Stimulated activated naive B cell treated with anti-CD40 and anti-IgM and Interleukin-4, amounts not matched to agents 10 μg/mL and 1 μg/mL and 100 μg/mL, for 72 hours (primary cell): ENCODE measurements around the gene ZNF786.
A peak's percentile ranks its signal among the peaks of the same experiment; 100 is the strongest.
"Not testable (repeated sequence)": the region's sequence is repeated elsewhere in the genome, so short reads cannot be mapped to it uniquely, and the experiment has no call there.

Experiments
- ATAC-seq, 2 donors: fragments of 150-1000 bp; cut with Tn5 transposase; replicated peaks; 2 replicates each; pipeline ENCODE4 v1.10.0; 2021; ENCODE audit warnings: moderate library complexity in 1 of 2
- DNase-seq: peaks from one replicate; pipeline ENCODE4 v3.0.0; 2021
- H3K27ac Mint-ChIP-seq: one replicate; pipeline ENCODE4 v1.8.0; 2022; ENCODE audit warnings: mild to moderate bottlenecking, mixed read lengths
- H3K27me3 Mint-ChIP-seq, 2 donors: one replicate each; pipeline ENCODE4 v1.8.0; 2022; ENCODE audit warnings: mixed read lengths in 2 of 2
- H3K36me3 Mint-ChIP-seq, 2 donors: one replicate each; pipeline ENCODE4 v1.8.0; 2022; ENCODE audit warnings: mixed read lengths in 2 of 2, mild to moderate bottlenecking in 1 of 2
- H3K4me1 Mint-ChIP-seq, 2 donors: one replicate each; pipeline ENCODE4 v1.8.0; 2022; ENCODE audit warnings: mixed read lengths in 2 of 2, mild to moderate bottlenecking in 1 of 2
- H3K4me3 Mint-ChIP-seq, 2 donors: one replicate each; pipeline ENCODE4 v1.8.0; 2022; ENCODE audit warnings: mild to moderate bottlenecking in 2 of 2, mixed read lengths in 2 of 2, moderate library complexity in 1 of 2
- H3K9me3 Mint-ChIP-seq, 2 donors: one replicate each; pipeline ENCODE4 v1.8.0; 2022; ENCODE audit warnings: mixed read lengths in 2 of 2, mild to moderate bottlenecking in 1 of 2

The ZNF786 gene

GRCh38 chr7:149031353-149031910 lies 59.1 kb downstream of the ZNF786 start:
- DNase-seq (no peak), ATAC-seq (no peak)
- H3K27me3 Mint-ChIP-seq = no peaks in the 10 kb centered on the region
- peaks cover 0 to 7% of the 10 kb centered on the region in 2 donors for H3K36me3 Mint-ChIP-seq
- H3K27ac Mint-ChIP-seq = no peak overlapping the region
- no peak overlapping the region for H3K4me3 Mint-ChIP-seq
- H3K9me3 Mint-ChIP-seq = peaks cover 2 to 4% of the 10 kb centered on the region in 2 donors
- peaks cover 6 to 26% of the 10 kb centered on the region in 2 donors for H3K4me1 Mint-ChIP-seq

GRCh38 chr7:149030439-149030838 lies 60.1 kb downstream of the ZNF786 start:
- not testable (repeated sequence) for H3K4me3 Mint-ChIP-seq, H3K27ac Mint-ChIP-seq, H3K9me3 Mint-ChIP-seq, H3K36me3 Mint-ChIP-seq, DNase-seq, H3K27me3 Mint-ChIP-seq, ATAC-seq
- H3K4me1 Mint-ChIP-seq = peaks cover 11 to 36% of the 10 kb centered on the region in 2 donors

GRCh38 chr7:149028346-149029109 lies 62.0 kb downstream of the ZNF786 start, which contains the start of gene PDIA4:
Gene PDIA4, minus strand, starts transcription at chr7:149028505. Its CDS starts 97 bp downstream, at chr7:149028408.
- H3K27ac Mint-ChIP-seq = peak within 1 kb of the TSS; percentile 90
- peak within 1 kb of the TSS; percentile 94 to 96 for H3K4me3 Mint-ChIP-seq
- H3K27me3 Mint-ChIP-seq = no peaks in the 10 kb centered on the region
- ATAC-seq (peak; percentile 94), DNase-seq (peak; percentile 100)
- H3K4me1 Mint-ChIP-seq = peaks cover 16 to 45% of the 10 kb centered on the region in 2 donors
- peaks cover 6 to 15% of the 10 kb centered on the region in 2 donors for H3K36me3 Mint-ChIP-seq
- H3K9me3 Mint-ChIP-seq = no peaks in the 10 kb centered on the region

- Mint-ChIP-seq H3K27me3 (no peaks in the 10 kb centered on the region), H3K4me1 (peaks cover 20 to 52% of the 10 kb centered on the region in 2 donors), H3K27ac (peak overlapping the region; percentile 90), H3K4me3 (peak overlapping the region; percentile 94 to 96), H3K9me3 (no peaks in the 10 kb centered on the region), H3K36me3 (peaks cover 13 to 20% of the 10 kb centered on the region in 2 donors)
- no peak for ATAC-seq
- no peak for DNase-seq
Measured at GRCh38 chr7:149027611-149028345, 62.7 kb downstream of the ZNF786 start.

- Mint-ChIP-seq H3K4me3 (peak overlapping the region; percentile 94 to 96), H3K9me3 (no peaks in the 10 kb centered on the region), H3K36me3 (peaks cover 17 to 24% of the 10 kb centered on the region in 2 donors), H3K4me1 (peaks cover 22 to 56% of the 10 kb centered on the region in 2 donors), H3K27me3 (no peaks in the 10 kb centered on the region), H3K27ac (peak overlapping the region; percentile 73)
- no peak for ATAC-seq
- no peak for DNase-seq
Measured at GRCh38 chr7:149027055-149027454, 63.5 kb downstream of the ZNF786 start.

GRCh38 chr7:149023662-149024061 lies 66.9 kb downstream of the ZNF786 start:
- Mint-ChIP-seq H3K9me3 (no peaks in the 10 kb centered on the region), H3K36me3 (peaks cover 42 to 47% of the 10 kb centered on the region in 2 donors), H3K4me1 (peaks cover 32 to 50% of the 10 kb centered on the region in 2 donors), H3K27me3 (no peaks in the 10 kb centered on the region), H3K27ac (no peak overlapping the region), H3K4me3 (no peak overlapping the region)
- DNase-seq (no peak), ATAC-seq (no peak)

GRCh38 chr7:149022756-149023360 lies 67.7 kb downstream of the ZNF786 start:
- no peak overlapping the region for H3K4me3 Mint-ChIP-seq
- peaks cover 32 to 48% of the 10 kb centered on the region in 2 donors for H3K4me1 Mint-ChIP-seq
- no peak overlapping the region for H3K27ac Mint-ChIP-seq
- H3K9me3 Mint-ChIP-seq = no peaks in the 10 kb centered on the region
- peaks cover 43 to 47% of the 10 kb centered on the region in 2 donors for H3K36me3 Mint-ChIP-seq
- no peak for DNase-seq
- H3K27me3 Mint-ChIP-seq = no peaks in the 10 kb centered on the region
- no peak for ATAC-seq

GRCh38 chr7:149021725-149022062 lies 68.8 kb downstream of the ZNF786 start:
- H3K4me3 Mint-ChIP-seq = no peak overlapping the region
- ATAC-seq = peak; percentile 33 to 39

GRCh38 chr7:149020483-149020882 lies 70.0 kb downstream of the ZNF786 start:
- peaks cover 24 to 28% of the 10 kb centered on the region in 2 donors for H3K4me1 Mint-ChIP-seq
- H3K36me3 Mint-ChIP-seq = peaks cover 44 to 51% of the 10 kb centered on the region in 2 donors
- DNase-seq (no peak), ATAC-seq (no peak)
- no peak overlapping the region for H3K27ac Mint-ChIP-seq
- H3K27me3 Mint-ChIP-seq = no peaks in the 10 kb centered on the region
- H3K4me3 Mint-ChIP-seq = no peak overlapping the region
- no peaks in the 10 kb centered on the region for H3K9me3 Mint-ChIP-seq

More at GRCh38 chr7:149021725-149022062, 68.8 kb downstream of the ZNF786 start:
- Mint-ChIP-seq H3K9me3 (no peaks in the 10 kb centered on the region), H3K4me1 (peaks cover 29 to 40% of the 10 kb centered on the region in 2 donors), H3K36me3 (peaks cover 46% of the 10 kb centered on the region in 2 donors), H3K27me3 (no peaks in the 10 kb centered on the region), H3K27ac (peak overlapping the region; percentile 70)
- no peak for DNase-seq
